Dendritic cell treated with granulocyte-macrophage colony-stimulating factor and Interleukin-4, amounts not matched to agents 40 ng/mL and 50 ng/mL, for 4 days (primary cell): ENCODE results near the gene ZNF750.

ENCODE experiments used
- H3K27ac Mint-ChIP-seq: one replicate; pipeline ENCODE4 v1.8.0; 2022; ENCODE audit warnings: mild to moderate bottlenecking, mixed read lengths
- H3K27me3 Mint-ChIP-seq: one replicate; pipeline ENCODE4 v1.8.0; 2022; ENCODE audit warnings: mild to moderate bottlenecking, mixed read lengths
- H3K36me3 Mint-ChIP-seq: one replicate; pipeline ENCODE4 v1.8.0; 2022; ENCODE audit warnings: low read depth, mixed read lengths
- H3K4me1 Mint-ChIP-seq: one replicate; pipeline ENCODE4 v1.8.0; 2022; ENCODE audit warnings: low read depth, mixed read lengths
- H3K4me3 Mint-ChIP-seq: one replicate; pipeline ENCODE4 v1.8.0; 2022; ENCODE audit warnings: mild to moderate bottlenecking, moderate library complexity, mixed read lengths
- H3K9me3 Mint-ChIP-seq: one replicate; pipeline ENCODE4 v1.8.0; 2022; ENCODE audit warnings: mixed read lengths
- intact Hi-C: fragments of 100-400 bp; cut with micrococcal nuclease; formaldehyde crosslinking; loops from one replicate; pipeline ENCODE4 v1.15.0; 2022

ZNF750 gene

DNA sequence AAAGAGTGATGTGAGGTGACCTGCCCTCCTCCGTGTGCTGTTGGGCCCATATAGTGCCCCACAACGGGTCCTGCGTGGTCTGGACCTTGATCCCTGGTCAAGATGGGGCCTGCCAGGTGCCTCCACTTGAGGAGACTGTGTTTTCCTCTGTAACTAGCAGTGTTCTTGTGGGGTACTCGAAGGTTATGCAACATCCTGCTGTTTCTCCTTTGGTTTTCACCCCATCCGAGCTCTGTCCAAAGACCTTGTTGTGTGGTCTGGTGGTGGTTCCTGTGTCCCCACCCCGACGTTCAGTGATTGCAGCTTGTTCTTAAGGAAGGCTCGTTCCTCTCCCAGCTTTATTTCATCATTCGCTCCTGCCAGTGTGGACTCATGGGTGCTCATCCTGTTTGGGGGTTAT lies 38.7 kb upstream of the ZNF750 start:
- intact Hi-C loops = no loop called here
- H3K27ac Mint-ChIP-seq = peak overlapping the region; percentile 44
- H3K4me1 Mint-ChIP-seq = peaks cover 72% of the 10 kb centered on the region
- no peaks in the 10 kb centered on the region for H3K27me3 Mint-ChIP-seq
- peaks cover 24% of the 10 kb centered on the region for H3K36me3 Mint-ChIP-seq
- no peak overlapping the region for H3K4me3 Mint-ChIP-seq
- no peaks in the 10 kb centered on the region for H3K9me3 Mint-ChIP-seq

DNA sequence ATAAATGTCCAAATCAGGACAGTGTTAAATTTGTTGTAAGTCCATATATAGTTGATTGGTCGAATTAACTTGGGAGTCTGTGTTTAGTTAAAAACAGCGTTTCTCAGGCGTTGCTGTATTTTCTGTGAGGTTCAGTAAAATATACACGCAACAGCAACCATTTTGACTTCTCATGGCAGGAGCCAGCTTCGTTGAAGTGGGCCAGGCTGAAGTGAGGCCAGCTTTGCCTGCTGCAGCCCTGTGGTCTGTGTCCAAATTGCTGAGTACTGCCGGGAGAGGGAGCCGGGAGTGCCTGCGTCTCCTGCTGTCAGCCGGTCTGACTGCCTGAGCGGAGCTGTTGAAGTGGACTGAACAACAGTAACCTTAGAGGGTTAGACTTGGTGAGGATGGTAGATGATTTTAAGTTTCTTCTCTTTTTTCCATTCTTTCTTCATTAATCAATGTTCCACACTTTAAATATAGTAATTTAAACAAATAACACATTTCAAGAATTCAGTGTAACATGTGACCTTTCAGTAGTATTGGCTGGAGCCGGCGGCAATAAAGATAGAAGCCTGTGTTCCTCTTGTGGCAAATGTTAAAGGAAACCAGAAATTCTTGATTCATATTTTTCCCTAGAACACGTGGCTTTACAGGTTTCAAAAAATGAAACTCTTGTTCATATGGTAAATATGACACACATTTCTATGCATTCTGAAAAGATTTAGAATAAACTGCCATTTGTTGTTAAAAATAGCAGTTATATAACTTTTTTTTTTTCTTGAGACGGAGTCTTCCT lies 37.0 kb upstream of the ZNF750 start:
- intact Hi-C loops = no loop called here
- no peak overlapping the region for H3K4me3 Mint-ChIP-seq
- H3K27me3 Mint-ChIP-seq = no peaks in the 10 kb centered on the region
- peak overlapping the region; percentile 64 for H3K27ac Mint-ChIP-seq
- H3K4me1 Mint-ChIP-seq = peaks cover 59% of the 10 kb centered on the region
- no peaks in the 10 kb centered on the region for H3K9me3 Mint-ChIP-seq
- H3K36me3 Mint-ChIP-seq = peaks cover 34% of the 10 kb centered on the region

DNA sequence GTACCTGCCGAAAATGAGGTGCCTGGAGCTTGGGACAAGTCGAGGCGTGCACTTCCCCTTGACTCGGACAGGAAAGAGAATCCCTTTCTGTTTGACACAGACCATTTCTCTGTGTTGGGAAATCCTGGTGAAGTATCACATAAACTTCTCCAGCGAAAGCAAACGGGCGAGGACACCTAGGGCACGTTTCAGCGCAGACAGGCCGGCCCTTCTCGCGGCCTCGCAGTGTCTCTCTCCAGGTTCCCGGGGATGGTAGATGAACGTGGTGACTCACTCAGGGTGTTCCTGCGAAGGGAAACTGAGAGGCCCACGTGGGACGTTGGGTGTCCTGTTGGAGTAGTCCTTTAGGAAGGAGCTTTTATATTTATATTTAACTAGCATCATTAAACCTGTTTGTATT lies 36.3 kb upstream of the ZNF750 start:
- intact Hi-C loops = no loop called here
- peak overlapping the region; percentile 64 for H3K27ac Mint-ChIP-seq
- no peak overlapping the region for H3K4me3 Mint-ChIP-seq
- no peaks in the 10 kb centered on the region for H3K27me3 Mint-ChIP-seq
- H3K4me1 Mint-ChIP-seq = peaks cover 54% of the 10 kb centered on the region
- H3K9me3 Mint-ChIP-seq = no peaks in the 10 kb centered on the region
- H3K36me3 Mint-ChIP-seq = peaks cover 40% of the 10 kb centered on the region

DNA sequence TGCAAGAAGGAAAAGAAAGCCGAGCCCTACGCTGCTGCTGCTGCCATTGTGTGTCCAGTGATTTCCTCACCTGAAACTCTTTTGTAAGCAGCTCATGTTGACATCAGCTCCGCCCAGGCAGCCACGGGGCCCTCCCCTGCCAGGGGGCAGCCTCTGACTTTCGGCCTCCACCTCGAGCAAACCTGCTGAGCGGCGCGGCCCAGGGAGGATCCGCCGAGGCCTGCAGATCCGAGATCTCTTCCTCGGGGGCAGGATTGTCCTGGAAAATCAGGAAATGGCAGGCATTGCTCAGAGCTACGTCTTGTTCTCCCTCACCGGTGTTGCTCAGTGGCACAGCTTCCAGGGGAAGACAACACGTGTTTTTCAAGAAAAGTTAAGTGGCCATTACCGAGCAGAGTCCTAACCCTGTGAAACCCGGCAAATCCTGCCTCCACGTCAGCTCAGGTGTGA lies 35.6 kb upstream of the ZNF750 start:
- Mint-ChIP-seq H3K4me1 (peaks cover 47% of the 10 kb centered on the region), H3K9me3 (no peaks in the 10 kb centered on the region), H3K27me3 (no peaks in the 10 kb centered on the region), H3K4me3 (no peak overlapping the region), H3K36me3 (peaks cover 48% of the 10 kb centered on the region), H3K27ac (no peak overlapping the region)
- intact Hi-C loops = no loop called here

DNA sequence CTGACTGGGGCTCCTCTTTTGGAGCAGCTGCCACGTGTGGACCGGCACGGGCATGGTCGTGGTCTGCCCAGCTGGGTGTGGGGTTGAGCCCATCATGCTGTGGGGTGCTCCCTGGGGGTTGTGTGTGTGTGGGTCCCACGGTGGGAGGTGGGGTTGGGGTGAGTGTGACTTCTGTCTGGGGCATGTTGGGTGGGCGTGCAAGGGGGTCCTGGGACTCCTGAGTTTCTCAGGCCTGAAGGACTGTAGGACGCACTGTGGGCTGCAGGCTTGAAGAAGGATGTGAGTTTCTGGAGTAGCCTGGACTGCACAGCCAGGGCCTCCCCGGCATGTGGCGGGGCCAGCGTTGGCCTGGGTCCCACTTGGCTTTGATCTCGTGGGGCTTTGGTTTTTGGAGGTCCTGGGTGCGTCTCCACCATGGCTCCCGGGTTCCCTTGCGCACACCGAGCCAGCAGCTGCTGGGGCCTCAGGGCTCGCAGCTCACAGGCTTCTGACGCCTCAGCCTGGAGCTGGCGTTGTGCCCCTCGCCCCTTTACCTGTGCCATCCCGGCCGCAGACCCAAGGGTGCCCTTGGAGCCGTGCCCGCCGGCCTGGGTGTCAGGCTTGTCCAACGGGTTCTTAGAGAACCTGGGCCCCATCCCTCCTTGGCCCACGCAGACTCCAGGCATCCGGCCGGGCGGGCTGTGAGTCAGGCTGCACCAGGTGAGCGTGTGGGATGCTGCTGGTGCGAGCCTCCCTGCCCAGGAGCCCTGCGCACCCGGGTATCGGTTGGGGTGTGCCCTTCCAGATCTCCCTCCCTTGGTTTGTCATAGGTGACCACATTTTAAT lies 34.4 kb upstream of the ZNF750 start:
- intact Hi-C loops = no loop called here
- Mint-ChIP-seq H3K27ac (peak overlapping the region; percentile 33), H3K36me3 (peaks cover 46% of the 10 kb centered on the region), H3K4me1 (peaks cover 35% of the 10 kb centered on the region), H3K27me3 (no peaks in the 10 kb centered on the region), H3K9me3 (no peaks in the 10 kb centered on the region), H3K4me3 (no peak overlapping the region)

DNA sequence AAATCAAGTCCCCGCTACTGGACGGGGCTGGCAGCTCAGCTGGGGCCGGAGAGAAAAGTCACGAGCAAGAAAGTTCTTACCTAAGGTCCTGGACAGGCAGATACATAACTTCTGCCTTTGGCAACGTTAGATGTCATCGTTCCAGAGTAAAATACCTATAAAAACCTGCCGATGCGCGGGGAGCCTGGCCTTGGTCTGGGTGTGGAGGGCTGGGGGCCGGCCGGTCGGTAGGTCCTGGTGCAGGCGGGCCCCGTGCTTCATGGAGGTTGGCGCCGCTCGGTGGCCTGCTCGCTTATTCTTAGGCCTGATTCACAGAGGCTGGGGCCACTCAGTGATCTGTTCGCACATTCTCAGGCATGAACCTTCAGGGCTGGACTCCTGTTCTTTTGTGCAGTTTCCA lies 33.7 kb upstream of the ZNF750 start:
- intact Hi-C loops = no loop called here
- Mint-ChIP-seq H3K4me3 (no peak overlapping the region), H3K27me3 (no peaks in the 10 kb centered on the region), H3K9me3 (no peaks in the 10 kb centered on the region), H3K27ac (no peak overlapping the region), H3K36me3 (peaks cover 42% of the 10 kb centered on the region), H3K4me1 (peaks cover 28% of the 10 kb centered on the region)

DNA sequence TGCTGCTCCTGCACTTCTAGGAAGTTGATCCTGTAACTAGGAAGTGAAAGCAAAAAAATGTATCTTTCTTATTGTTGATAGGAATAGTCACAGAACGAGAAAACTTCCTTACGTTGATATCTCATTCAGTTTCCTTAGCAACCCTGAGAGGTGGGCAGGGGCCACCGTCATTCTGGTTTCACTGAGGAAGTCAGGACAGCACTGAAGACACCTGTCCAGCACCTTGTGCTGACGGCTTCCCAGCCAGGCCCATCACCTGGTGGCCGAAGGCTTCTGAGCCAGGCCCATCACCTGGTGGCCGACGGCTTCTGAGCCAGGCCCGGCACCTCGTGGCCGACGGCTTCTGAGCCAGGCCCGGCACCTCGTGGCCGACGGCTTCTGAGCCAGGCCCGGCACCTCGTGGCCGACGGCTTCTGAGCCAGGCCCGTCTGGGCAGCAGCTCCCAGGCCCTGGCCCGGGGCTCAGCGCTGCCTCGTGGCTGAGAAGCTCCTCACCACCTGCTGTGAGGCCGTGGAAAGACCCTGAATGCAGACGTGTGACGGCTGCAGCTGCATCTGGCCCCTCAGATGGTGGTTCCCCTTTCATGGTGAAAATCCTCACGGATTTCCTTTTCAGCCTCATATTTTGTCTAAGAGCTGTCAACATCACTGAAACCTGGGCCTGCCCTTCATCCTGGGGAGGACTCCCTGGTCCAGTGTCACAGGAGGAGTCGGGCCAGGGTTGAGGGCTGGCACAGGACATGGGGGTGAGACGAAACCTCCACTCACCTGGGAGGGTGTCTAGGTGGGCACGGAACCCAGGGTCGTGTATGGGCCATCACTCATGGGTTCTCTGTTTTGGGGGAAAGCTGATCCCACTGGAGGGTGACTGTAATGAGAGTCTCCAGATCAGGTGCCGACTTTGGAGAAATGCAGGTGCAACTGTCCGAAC lies 33.0 kb upstream of the ZNF750 start:
- Mint-ChIP-seq H3K27ac (no peak overlapping the region), H3K36me3 (peaks cover 42% of the 10 kb centered on the region), H3K4me1 (peaks cover 23% of the 10 kb centered on the region), H3K4me3 (no peak overlapping the region), H3K9me3 (no peaks in the 10 kb centered on the region), H3K27me3 (no peaks in the 10 kb centered on the region)
- intact Hi-C loops = no loop called here

DNA sequence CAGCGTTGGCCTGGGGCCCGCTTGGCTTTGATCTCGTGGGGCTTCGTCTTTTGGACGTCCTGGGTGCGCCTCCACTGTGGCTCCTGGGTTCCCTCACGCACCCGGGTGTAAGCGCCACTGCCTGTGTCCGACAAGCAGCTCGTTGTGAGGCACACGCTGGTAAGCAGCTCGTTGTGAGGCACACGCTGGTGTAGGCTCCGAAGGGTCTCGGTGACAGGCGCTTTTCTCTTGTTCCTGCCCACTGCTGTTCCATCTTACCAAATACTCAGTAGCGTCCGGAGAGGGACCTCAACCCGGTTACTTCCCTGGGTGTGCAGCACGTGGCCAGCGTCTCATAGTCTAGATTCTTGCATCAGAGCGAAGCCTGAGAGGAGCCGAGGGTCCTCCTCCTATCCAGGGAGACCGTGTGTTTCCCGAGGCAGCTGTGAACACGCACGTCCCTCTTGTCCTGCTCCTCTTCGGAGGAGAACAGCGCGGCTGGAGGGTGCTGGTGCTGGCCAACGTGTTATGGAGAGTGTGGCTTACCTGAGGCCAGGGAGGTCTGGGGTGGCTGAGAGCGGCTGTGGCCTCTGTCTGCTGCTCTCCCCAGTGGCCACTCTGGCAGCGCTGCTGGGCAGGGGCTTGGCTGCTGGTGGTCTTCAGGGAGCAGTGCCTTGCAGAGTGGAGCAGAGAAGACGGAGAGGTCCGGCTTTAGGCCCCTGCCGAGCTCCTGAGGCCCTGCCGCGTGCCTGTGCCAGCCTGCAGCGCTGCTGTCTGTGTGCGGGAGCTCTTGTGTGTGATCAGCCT lies 32.1 kb upstream of the ZNF750 start:
- peaks cover 23% of the 10 kb centered on the region for H3K4me1 Mint-ChIP-seq
- no peaks in the 10 kb centered on the region for H3K27me3 Mint-ChIP-seq
- intact Hi-C loops = no loop called here
- peaks cover 42% of the 10 kb centered on the region for H3K36me3 Mint-ChIP-seq
- H3K27ac Mint-ChIP-seq = no peak overlapping the region
- no peaks in the 10 kb centered on the region for H3K9me3 Mint-ChIP-seq
- H3K4me3 Mint-ChIP-seq = no peak overlapping the region

DNA sequence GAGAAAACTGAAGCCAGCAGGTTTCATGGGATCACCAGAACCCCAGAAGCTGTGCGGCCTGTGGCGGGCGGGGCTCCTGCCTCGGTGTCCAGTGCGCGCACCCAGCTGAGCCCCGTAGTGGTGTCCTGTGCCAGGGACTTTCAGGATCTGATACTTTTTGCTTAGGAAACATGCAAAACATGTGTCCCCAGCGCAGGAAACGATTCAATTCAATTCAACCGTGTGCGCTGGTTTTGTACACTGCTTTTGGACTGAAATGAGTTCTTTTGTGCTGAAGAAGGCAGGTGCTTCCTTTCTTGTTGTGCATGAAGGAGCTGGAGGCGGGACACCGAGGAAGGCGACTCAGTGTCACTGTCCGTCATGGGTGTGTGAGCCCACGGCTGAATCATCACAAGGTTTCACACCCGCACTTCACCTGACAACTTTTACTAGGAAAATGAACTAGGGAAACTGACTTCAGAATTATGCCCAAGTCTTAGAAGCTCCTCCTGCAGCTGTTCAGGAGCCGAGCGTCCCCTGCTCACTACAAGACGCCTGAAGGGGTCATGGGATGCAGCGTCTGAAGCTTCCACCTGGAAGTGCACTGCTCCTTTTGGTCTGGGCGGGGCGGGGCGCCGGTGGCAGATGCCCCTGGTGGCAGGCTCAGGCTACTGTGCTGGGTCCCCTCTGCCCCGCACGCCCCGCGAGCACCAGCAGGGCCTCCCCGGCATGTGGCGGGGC lies 31.4 kb upstream of the ZNF750 start:
- H3K4me1 Mint-ChIP-seq = peaks cover 18% of the 10 kb centered on the region
- H3K36me3 Mint-ChIP-seq = peaks cover 42% of the 10 kb centered on the region
- H3K4me3 Mint-ChIP-seq = no peak overlapping the region
- H3K27me3 Mint-ChIP-seq = no peaks in the 10 kb centered on the region
- H3K9me3 Mint-ChIP-seq = no peaks in the 10 kb centered on the region
- intact Hi-C loops = no loop called here
- no peak overlapping the region for H3K27ac Mint-ChIP-seq

DNA sequence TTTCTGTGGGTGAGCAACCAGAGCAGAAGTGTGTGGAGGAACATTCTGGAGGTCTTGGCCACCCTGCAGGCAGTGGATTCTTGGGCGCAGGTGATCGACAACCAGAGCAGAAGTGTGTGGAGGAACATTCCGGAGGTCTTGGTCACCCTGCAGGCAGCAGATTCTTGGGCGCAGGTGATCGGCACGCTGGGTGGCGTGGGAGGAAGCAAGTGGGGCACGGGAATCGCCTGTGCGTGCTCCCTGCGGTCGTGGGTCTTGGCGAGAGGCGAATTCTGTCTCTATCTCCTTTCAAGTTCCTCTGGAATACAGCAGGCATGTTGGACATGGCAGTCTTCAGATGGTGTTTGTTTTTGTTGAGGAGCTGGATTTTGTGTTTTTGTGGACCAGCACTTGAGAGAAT lies 30.7 kb upstream of the ZNF750 start:
- Mint-ChIP-seq H3K27ac (no peak overlapping the region), H3K4me1 (peaks cover 14% of the 10 kb centered on the region), H3K27me3 (no peaks in the 10 kb centered on the region), H3K9me3 (no peaks in the 10 kb centered on the region), H3K36me3 (peaks cover 42% of the 10 kb centered on the region), H3K4me3 (no peak overlapping the region)
- intact Hi-C loops = no loop called here

DNA sequence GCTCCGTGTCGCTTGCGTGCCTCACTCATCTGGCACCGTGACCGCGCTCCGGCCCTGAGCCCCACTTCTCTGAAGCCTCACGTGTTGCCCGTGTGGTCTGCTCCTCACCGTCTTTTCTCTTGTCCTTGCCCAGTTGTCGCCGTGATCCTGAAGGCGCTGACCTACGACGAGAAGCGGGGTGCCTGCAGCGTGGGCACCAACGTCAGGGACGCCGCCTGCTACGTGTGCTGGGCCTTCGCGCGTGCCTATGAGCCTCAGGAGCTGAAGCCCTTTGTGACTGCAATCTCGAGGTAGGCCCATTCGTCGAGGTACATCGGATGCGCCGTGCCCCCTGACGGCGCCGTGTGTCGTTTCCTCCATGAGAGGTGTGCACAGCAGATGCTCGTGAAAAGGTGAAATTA lies 30.3 kb upstream of the ZNF750 start:
- intact Hi-C loops = no loop called here
- Mint-ChIP-seq H3K4me1 (peaks cover 10% of the 10 kb centered on the region), H3K9me3 (no peaks in the 10 kb centered on the region), H3K4me3 (no peak overlapping the region), H3K36me3 (peaks cover 42% of the 10 kb centered on the region), H3K27ac (no peak overlapping the region), H3K27me3 (no peaks in the 10 kb centered on the region)

DNA sequence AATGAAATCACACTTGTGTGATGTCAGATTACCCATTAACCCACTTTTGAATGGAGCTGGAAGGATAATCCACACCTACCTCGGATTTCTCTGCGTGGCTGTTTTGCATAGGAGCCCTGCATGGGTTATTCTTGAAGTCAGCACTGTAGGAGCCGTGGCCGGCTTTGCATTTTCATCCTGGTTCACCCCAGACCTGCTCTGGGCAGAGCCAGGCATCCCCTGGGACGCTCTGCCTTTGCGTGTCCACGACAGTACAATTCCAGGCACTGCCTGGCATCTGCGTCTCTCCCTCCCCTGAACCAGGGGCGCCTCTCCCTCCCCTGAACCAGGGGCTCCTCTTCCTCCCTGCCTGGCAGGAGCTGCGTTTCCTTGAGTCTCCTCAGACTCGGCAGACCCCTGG lies 29.7 kb upstream of the ZNF750 start:
- intact Hi-C loops = no loop called here

DNA sequence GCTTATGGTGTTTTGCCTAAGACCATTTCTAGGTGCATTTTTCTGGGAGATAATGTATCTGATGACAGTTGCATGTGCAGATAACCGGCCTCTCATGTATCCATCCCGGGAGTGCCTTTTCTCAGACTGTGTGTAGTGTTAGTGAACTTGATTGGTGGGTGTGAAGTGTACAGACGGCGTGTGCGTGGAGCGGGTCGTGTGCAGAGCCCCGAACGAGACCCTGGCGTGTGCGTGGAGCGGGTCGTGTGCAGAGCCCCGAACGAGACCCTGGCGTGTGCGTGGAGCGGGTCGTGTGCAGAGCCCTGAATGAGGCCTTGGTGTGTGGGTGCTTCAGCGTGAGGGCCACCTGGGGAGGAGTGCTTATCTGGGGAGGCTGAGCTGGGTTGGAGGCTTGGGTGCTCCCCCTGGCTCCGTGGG lies 28.9 kb upstream of the ZNF750 start:
- H3K27ac Mint-ChIP-seq = no peak overlapping the region

More for the DNA sequence above, 29.7 kb upstream of the ZNF750 start:
- Mint-ChIP-seq H3K4me1 (peaks cover 6% of the 10 kb centered on the region), H3K36me3 (peaks cover 42% of the 10 kb centered on the region), H3K4me3 (no peak overlapping the region), H3K27me3 (no peaks in the 10 kb centered on the region), H3K9me3 (no peaks in the 10 kb centered on the region), H3K27ac (no peak overlapping the region)

More for the DNA sequence above, 28.9 kb upstream of the ZNF750 start:
- no peaks in the 10 kb centered on the region for H3K27me3 Mint-ChIP-seq
- H3K4me3 Mint-ChIP-seq = no peak overlapping the region
- H3K9me3 Mint-ChIP-seq = no peaks in the 10 kb centered on the region
- H3K4me1 Mint-ChIP-seq = peaks cover 14% of the 10 kb centered on the region
- intact Hi-C loops = no loop called here
- H3K36me3 Mint-ChIP-seq = peaks cover 36% of the 10 kb centered on the region
